HFFc6 (cell line): Measurements from ENCODE around the gene UGT3A1. TPM values are rescaled to one million over a fixed set of nuclear protein-coding genes. Genes with fewer than 3 reads are reported as not detected.
"Not testable (repeated sequence)": the region's sequence is repeated elsewhere in the genome, so short reads cannot be mapped to it uniquely, and the experiment has no call there.

Source experiments
- DNase-seq: peaks from one replicate; pipeline ENCODE4 v3.0.0-alpha.2; 2018
- H3K27ac Mint-ChIP-seq: 2 replicates; pipeline ENCODE4 v1.8.0; 2020; ENCODE audit warnings: mild to moderate bottlenecking, mixed read lengths
- H3K27me3 Mint-ChIP-seq: 2 replicates; pipeline ENCODE4 v1.8.0; 2021; ENCODE audit warnings: mild to moderate bottlenecking, moderate library complexity, mixed read lengths; ENCODE audit not compliant: insufficient read depth
- H3K36me3 Mint-ChIP-seq: 2 replicates; pipeline ENCODE4 v1.8.0; 2021; ENCODE audit warnings: low read depth, mixed read lengths
- H3K4me1 Mint-ChIP-seq: 2 replicates; pipeline ENCODE4 v1.8.0; 2020; ENCODE audit warnings: low read depth, mixed read lengths
- H3K4me3 Mint-ChIP-seq: 2 replicates; pipeline ENCODE4 v1.8.0; 2020; ENCODE audit warnings: mild to moderate bottlenecking, moderate library complexity, mixed read lengths
- H3K9me3 Mint-ChIP-seq: 2 replicates; pipeline ENCODE4 v1.8.0; 2020; ENCODE audit warnings: mild to moderate bottlenecking, mixed read lengths
- CTCF ChIP-seq: fragments of 200-600 bp; sonication (generic); IDR thresholded peaks from 2 replicates; pipeline ENCODE4 v1.5.0; 2021; ENCODE audit warnings: antibody characterized with exemption, mild to moderate bottlenecking
- long read RNA-seq: library from polyadenylated mRNA; unstranded; transcript quantifications from one replicate; pipeline ENCODE4 v2.0.0, GENCODE V29; 2019
- total RNA-seq, 6 experiments: library from RNA; stranded (reverse); fragmentation: NEBNext Ultra II Directional; extraction: Animal tissue kit (Norgen Biotek cat#: 25700); gene quantifications; 2 replicates in 1 of 6; 3 replicates in 5 of 6; pipeline ENCODE4 v1.2.3, GENCODE V29; 2021

The UGT3A1 gene, protein sequence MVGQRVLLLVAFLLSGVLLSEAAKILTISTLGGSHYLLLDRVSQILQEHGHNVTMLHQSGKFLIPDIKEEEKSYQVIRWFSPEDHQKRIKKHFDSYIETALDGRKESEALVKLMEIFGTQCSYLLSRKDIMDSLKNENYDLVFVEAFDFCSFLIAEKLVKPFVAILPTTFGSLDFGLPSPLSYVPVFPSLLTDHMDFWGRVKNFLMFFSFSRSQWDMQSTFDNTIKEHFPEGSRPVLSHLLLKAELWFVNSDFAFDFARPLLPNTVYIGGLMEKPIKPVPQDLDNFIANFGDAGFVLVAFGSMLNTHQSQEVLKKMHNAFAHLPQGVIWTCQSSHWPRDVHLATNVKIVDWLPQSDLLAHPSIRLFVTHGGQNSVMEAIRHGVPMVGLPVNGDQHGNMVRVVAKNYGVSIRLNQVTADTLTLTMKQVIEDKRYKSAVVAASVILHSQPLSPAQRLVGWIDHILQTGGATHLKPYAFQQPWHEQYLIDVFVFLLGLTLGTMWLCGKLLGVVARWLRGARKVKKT
- not detected for total RNA-seq
- long read RNA-seq, result 0 reads

DNA sequence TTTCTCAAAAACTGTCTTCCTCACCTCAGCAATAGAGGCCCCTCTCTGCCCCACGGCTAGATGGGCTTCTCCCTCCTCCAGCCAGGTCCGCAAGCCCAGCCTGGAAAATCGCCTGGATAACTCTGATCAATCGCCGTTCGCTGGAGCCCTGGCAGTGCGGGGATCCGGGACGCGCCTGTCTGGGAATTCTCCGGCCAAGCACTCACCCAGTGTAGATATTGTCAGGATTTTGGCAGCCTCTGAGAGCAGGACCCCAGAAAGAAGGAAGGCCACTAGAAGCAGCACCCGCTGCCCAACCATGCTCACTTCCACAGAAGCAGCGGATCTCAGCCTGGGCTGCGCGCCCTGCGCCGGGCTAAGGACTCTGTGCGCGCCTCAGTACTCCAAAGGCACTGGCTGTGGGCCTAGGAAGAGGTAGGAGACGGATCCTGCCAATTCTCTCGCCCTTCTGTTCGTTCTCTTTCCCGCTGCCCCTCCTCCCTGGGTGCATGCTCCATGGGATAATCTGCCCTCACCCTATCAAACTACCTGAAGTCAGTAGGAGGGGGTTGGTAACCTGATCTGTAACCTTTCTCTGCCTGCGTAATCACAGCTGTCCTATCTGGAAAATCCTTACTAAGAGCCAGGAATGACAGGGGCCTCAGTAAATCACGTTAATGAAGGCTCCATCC lies at the start of gene UGT3A1:
Gene UGT3A1, minus strand, starts transcription at position 450 of the 671 bp plus-strand sequence. Its CDS starts 150 bp downstream, at position 300.
- no peak for DNase-seq
- H3K36me3 Mint-ChIP-seq, result no peaks in the 10 kb centered on the region
- H3K9me3 Mint-ChIP-seq, result no peaks in the 10 kb centered on the region
- no peak for TF ChIP-seq CTCF
- H3K27me3 Mint-ChIP-seq, result peaks cover 31% of the 10 kb centered on the region
- no peaks in the 10 kb centered on the region for H3K4me1 Mint-ChIP-seq
- H3K27ac Mint-ChIP-seq, result no peak within 1 kb of the TSS
- H3K4me3 Mint-ChIP-seq, result no peak within 1 kb of the TSS

- H3K9me3 Mint-ChIP-seq, result no peaks in the 10 kb centered on the region
Observed at GRCh38 chr5:36035696-36036095, 44.5 kb upstream of the UGT3A1 start.

GRCh38 chr5:36034536-36035134 lies 43.4 kb upstream of the UGT3A1 start:
- H3K4me3 Mint-ChIP-seq, DNase-seq, H3K9me3 Mint-ChIP-seq, H3K4me1 Mint-ChIP-seq, H3K36me3 Mint-ChIP-seq, H3K27ac Mint-ChIP-seq: not testable (repeated sequence)
- peaks cover 17% of the 10 kb centered on the region for H3K27me3 Mint-ChIP-seq

More at GRCh38 chr5:36035696-36036095, 44.5 kb upstream of the UGT3A1 start:
- DNase-seq, result no peak
- Mint-ChIP-seq H3K4me1 (no peaks in the 10 kb centered on the region), H3K27ac (no peak overlapping the region), H3K36me3 (no peaks in the 10 kb centered on the region), H3K27me3 (peaks cover 16% of the 10 kb centered on the region), H3K4me3 (no peak overlapping the region)
- no peak for TF ChIP-seq CTCF

DNA sequence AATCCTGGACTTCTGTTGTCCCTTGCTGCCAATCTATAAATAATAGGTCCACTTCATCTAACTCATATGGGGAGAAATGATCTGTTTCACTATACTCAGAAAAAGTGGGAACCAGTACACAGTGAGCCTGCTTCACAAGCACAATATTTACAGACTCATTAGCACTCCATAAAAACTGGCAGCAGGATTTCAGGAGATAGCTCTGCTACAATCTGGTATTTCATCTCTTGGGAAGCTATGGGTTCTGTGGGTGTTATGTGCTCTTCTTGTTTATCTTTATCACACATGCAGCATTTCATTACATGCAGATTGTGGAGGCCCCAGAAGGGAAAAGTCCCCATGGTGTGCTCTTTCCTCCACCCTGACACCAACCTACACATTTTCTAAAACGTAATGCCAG lies 42.3 kb upstream of the UGT3A1 start:
- Mint-ChIP-seq H3K4me1 (no peaks in the 10 kb centered on the region), H3K27me3 (peaks cover 15% of the 10 kb centered on the region), H3K9me3 (no peaks in the 10 kb centered on the region), H3K4me3 (no peak overlapping the region), H3K36me3 (no peaks in the 10 kb centered on the region), H3K27ac (no peak overlapping the region)
- DNase-seq, result no peak
- TF ChIP-seq CTCF, result no peak

DNA sequence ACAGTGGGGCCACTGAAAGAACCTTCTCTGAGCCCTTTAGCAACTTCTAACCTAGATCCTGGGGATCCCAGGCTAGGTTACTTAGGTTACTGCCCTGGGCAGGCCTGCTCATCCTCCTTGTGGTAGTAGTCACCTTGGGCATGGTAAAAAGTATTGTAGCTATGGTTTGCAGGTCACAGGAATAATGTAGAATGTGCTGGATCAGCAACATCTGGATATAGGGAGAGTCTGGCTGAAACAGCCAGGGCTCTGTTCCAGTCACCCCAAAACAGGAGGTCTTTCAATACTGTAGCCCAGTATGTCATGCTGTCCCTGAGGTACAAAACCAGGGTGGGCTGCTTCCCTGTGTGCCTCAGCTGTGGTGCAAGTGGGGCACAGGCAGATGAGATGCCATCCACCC lies 41.9 kb upstream of the UGT3A1 start:
- no peaks in the 10 kb centered on the region for H3K4me1 Mint-ChIP-seq
- no peaks in the 10 kb centered on the region for H3K36me3 Mint-ChIP-seq
- no peak for TF ChIP-seq CTCF
- H3K27me3 Mint-ChIP-seq, result peaks cover 15% of the 10 kb centered on the region
- no peak for DNase-seq
- H3K4me3 Mint-ChIP-seq, result no peak overlapping the region
- no peaks in the 10 kb centered on the region for H3K9me3 Mint-ChIP-seq
- no peak overlapping the region for H3K27ac Mint-ChIP-seq
